ENCODE data around the gene TTC28. TPM values are rescaled to one million over a fixed set of nuclear protein-coding genes. Genes with fewer than 3 reads are reported as not detected.

The TTC28 gene
- total and polyA plus RNA-seq, 2 donors, result 15.9 to 81.9 TPM

DNA sequence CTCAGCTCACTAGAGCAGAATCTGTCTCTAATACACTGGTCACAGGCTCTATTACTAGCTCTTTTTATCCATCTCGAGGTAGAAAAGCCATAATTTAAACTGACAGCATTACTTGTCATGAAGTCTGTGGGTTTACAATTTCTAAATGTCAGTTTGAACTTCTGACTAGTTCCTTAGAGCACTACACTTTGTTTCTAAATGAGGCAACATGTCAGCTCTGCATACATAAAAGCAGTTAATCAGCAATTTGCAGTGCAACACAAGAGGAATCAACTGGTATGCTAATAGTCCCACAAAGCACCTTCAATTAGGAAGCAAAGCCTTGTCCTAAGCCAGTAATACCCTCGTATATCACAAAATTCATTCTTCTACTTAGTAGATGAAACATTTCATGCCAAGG is 321.3 kb downstream of the TTC28 start:
- DNase-seq (ENCODE audit: extremely low spot score), result no peak

DNA sequence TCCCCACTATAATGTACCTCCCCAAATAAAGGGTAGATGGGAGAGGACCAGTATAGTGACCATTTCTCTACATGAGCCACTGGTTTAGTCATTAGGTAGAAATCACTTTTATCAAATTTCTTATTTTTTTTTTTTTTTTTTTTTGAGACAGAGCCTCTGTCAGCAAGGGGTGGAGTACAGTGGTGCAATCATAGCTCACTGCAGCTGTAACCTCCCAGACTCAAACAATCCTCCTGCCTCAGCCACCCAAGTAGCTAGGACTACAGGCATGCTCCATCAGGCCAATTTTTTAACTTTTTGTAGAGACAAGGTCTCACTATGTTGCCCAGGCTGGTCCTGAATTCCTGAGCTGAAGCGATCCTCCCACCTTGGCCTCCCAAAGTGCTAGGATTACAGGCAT is 322.4 kb downstream of the TTC28 start:
- Histone ChIP-seq H3K27ac (ENCODE audit: low read depth) (no peak overlapping the region), H3K4me3 (ENCODE audit: low read depth, low read length) (no peak overlapping the region), H3K36me3 (ENCODE audit: insufficient read depth) (no peaks in the 10 kb centered on the region), H3K4me1 (ENCODE audit: insufficient read depth) (no peaks in the 10 kb centered on the region)
- whole genome bisulfite sequencing, result 98% methylated on average over 1 of the region's 1 CpG
- DNase-seq (ENCODE audit: extremely low spot score), result no peak

More for the DNA sequence above, 321.3 kb downstream of the TTC28 start:
- no peaks in the 10 kb centered on the region for H3K4me1 ChIP-seq (ENCODE audit: insufficient read depth)
- H3K4me3 ChIP-seq (ENCODE audit: low read depth, low read length), result no peak overlapping the region
- 62% methylated on average over 2 of the region's 2 CpGs for WGBS
- no peaks in the 10 kb centered on the region for H3K36me3 ChIP-seq (ENCODE audit: insufficient read depth)
- no peak overlapping the region for H3K27ac ChIP-seq (ENCODE audit: low read depth)

DNA sequence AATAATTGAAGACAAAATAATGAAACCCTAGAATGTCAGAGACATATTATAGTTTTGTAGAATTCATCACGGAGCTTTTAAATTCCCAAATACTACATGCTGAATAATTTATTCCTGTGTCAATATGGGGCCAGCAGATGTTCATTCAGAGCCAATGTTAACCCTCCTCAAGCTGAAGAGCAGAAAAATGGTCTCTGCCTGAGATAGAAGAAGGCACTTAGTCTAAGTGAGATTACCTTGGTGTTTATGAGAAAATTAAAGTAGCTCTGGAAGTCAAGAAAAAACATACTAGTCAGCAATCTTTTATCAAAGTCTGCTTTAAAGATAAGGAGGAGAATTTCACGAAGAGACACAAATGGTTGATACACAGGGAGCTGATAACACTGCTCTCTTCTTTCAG is 328.2 kb downstream of the TTC28 start:
- H3K4me3 ChIP-seq (ENCODE audit: low read depth, low read length), result no peak overlapping the region
- 48% methylated on average over 2 of the region's 2 CpGs for WGBS
- no peak for DNase-seq (ENCODE audit: extremely low spot score)
- H3K4me1 ChIP-seq (ENCODE audit: insufficient read depth), result peaks cover 2% of the 10 kb centered on the region
- no peak overlapping the region for H3K27ac ChIP-seq (ENCODE audit: low read depth)
- no peaks in the 10 kb centered on the region for H3K36me3 ChIP-seq (ENCODE audit: insufficient read depth)

DNA sequence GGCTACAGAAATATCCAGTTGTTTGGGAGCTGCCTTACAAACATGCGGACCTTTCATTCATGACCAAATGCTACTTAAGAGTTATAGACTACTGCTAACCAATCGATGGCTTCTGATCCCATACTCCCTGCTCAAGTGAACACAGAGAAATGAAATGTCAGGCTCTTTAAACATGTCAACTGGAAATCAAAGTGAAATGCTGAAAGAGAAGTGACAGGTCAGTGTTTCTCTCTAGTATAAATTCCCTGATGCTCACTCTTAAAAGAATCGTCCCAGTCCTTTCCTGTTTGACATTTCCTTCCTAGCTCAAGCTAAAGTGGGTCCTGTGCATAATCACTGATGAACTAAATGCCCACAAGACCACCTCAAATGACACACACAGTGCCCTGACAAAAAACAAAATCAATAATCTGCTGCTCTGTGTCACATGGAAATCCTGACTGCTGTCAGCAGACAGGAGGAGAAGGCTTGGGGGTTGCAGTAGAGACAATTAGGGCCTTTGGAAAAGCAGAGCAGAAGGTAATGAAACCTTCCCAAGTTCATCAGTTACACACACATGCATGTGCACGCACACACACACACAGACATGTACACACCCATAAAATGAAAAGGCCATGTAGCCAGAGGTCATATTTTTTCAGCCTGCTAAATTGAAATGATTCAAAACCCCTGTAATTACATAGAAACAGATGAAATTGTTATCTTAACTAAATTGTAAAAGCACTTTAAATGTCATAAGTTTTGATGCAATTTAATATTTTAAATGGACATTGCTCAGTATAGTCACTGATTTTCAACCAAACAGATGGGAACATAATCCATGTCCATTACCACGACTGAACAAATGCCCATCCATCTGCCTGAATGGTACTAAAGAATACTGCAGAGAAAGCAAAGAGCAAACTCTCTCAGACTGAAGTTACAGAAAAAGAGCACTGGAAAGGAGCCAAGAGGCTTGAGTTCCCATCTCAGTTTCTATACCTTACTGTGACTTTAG is 330.7 kb downstream of the TTC28 start:
- 72% methylated on average over 5 of the region's 5 CpGs for WGBS
- Histone ChIP-seq H3K36me3 (ENCODE audit: insufficient read depth) (no peaks in the 10 kb centered on the region), H3K27ac (ENCODE audit: low read depth) (no peak overlapping the region), H3K4me3 (ENCODE audit: low read depth, low read length) (no peak overlapping the region), H3K4me1 (ENCODE audit: insufficient read depth) (peaks cover 2% of the 10 kb centered on the region)
- DNase-seq (ENCODE audit: extremely low spot score), result peak; percentile 29

DNA sequence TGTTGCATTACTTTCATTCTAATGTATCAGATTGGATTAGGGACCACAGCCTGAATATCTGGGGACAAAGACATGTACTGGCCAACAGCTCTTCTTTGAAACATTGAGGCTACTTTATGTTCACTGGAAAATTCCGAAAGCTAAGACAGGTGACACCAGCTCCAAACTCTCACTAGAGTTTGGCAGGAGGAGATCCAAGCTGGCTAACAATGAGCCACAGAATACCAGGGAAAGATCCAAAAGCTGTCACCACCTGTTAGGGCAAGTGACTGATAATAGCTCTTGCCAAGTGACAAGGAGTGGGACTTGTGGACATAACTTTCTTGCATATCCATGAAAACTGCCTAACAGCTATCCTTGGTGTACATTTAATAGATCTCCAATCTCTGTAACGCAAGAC is 333.3 kb downstream of the TTC28 start:
- H3K4me1 ChIP-seq (ENCODE audit: insufficient read depth), result peaks cover 2% of the 10 kb centered on the region
- no peak for DNase-seq (ENCODE audit: extremely low spot score)
- WGBS, result 99% methylated on average over 2 of the region's 2 CpGs
- no peak overlapping the region for H3K4me3 ChIP-seq (ENCODE audit: low read depth, low read length)
- H3K36me3 ChIP-seq (ENCODE audit: insufficient read depth), result no peaks in the 10 kb centered on the region
- no peak overlapping the region for H3K27ac ChIP-seq (ENCODE audit: low read depth)

DNA sequence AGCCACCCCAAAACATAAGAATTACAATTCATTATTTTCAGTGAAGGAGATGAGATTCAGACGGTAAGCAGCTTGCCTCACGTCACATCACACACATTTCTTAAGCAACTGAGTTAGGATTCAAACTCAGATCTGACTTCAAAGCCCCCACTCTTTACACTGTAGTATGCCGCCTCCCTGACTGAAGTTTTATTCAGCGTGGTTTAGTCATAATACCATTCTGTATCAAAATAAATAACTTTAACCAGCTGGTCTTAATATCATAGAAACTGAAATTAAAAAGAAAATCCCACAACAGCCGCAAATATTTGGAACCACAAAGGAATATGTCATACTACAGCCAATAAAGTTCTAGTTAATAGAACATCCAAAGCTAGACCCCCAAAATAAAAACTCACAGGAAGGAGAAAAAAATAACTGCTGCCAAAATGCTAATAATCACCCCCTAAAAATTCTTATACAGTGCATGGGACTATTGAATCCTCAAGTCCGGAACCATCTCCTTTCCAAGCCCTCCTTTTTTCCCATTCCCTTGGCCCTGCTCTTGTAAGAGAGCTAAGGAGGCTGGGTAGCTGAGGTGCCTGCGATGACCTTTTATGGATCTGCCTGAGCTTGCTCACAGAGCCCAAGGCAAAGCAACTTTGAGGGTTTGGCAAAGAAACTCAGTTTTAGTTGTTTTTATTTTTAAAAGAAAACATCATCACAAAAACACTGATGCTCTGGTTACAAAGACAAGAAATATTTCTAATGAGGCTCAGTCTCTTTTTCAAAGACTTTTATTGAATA is 334.5 kb downstream of the TTC28 start:
- 50% methylated on average over 7 of the region's 7 CpGs for WGBS
- no peaks in the 10 kb centered on the region for H3K36me3 ChIP-seq (ENCODE audit: insufficient read depth)
- peaks cover 2% of the 10 kb centered on the region for H3K4me1 ChIP-seq (ENCODE audit: insufficient read depth)
- peak overlapping the region; percentile 47 for H3K27ac ChIP-seq (ENCODE audit: low read depth)
- DNase-seq (ENCODE audit: extremely low spot score), result no peak
- no peak overlapping the region for H3K4me3 ChIP-seq (ENCODE audit: low read depth, low read length)

DNA sequence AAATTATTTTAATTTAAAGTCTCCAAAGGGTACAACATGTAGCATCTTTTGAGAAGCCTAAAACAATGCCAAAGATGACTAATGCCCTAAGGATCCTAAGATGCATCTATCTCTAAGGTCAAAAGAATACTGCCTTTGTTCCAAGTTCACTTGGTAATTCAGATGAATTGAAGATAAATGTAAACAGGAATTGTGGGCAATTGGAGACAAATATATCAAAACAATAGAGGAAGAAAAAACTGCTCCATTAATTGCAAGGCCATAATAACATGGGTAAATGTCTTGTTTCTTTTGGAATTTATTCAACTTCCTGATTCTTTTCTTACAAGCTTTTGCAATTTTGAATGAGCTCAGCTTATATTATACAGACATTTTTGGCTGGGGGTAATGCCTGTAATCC is 338.6 kb downstream of the TTC28 start:
- no peak overlapping the region for H3K27ac ChIP-seq (ENCODE audit: low read depth)
- no peak for DNase-seq (ENCODE audit: extremely low spot score)

DNA sequence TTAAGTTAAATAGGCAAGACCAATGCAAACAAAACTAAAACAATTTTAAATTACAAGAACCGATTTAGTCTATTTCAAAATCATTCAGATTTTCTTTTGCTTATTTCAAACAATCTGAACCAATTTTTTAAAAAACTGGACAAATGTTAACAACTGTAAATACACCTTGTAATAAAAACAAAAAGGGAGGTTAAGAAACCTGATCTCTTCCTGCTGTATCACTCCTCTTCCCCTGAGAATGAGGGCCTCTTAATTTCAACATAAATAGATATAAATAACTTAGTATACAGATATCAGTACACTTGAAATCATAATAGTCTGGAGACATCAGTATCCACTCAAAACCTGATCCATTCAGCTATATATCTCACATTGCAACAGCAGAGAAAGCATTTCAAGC is 346.6 kb downstream of the TTC28 start:
- no peak for DNase-seq (ENCODE audit: extremely low spot score)
- Histone ChIP-seq H3K27ac (ENCODE audit: low read depth) (no peak overlapping the region), H3K36me3 (ENCODE audit: insufficient read depth) (no peaks in the 10 kb centered on the region), H3K4me1 (ENCODE audit: insufficient read depth) (no peaks in the 10 kb centered on the region), H3K4me3 (ENCODE audit: low read depth, low read length) (no peak overlapping the region)
- WGBS, result 58% methylated on average over 1 of the region's 1 CpG

More for the DNA sequence above, 338.6 kb downstream of the TTC28 start:
- no peak overlapping the region for H3K4me3 ChIP-seq (ENCODE audit: low read depth, low read length)
- H3K36me3 ChIP-seq (ENCODE audit: insufficient read depth), result no peaks in the 10 kb centered on the region
- no peaks in the 10 kb centered on the region for H3K4me1 ChIP-seq (ENCODE audit: insufficient read depth)

DNA sequence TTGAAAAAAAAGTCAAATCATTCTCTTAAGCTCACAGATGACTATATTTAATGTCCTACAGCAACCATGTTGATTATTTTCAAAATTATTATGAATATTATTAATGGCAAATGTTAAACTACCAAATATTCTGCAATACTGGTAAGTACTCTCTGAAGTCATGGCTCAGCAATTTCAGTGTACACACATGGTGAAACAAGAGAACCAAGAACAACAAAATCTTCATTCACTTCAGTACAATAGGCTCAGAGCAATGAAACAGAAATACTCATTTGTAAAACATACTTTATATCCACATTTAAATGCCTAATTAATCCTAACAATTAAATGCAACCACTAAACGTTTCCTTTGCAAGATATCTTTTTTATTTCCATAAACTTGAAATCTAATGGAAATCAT is 347.2 kb downstream of the TTC28 start:
- 37% methylated on average over 1 of the region's 1 CpG for WGBS
- no peaks in the 10 kb centered on the region for H3K4me1 ChIP-seq (ENCODE audit: insufficient read depth)
- no peaks in the 10 kb centered on the region for H3K36me3 ChIP-seq (ENCODE audit: insufficient read depth)
- H3K4me3 ChIP-seq (ENCODE audit: low read depth, low read length), result no peak overlapping the region
- no peak for DNase-seq (ENCODE audit: extremely low spot score)
- H3K27ac ChIP-seq (ENCODE audit: low read depth), result no peak overlapping the region

DNA sequence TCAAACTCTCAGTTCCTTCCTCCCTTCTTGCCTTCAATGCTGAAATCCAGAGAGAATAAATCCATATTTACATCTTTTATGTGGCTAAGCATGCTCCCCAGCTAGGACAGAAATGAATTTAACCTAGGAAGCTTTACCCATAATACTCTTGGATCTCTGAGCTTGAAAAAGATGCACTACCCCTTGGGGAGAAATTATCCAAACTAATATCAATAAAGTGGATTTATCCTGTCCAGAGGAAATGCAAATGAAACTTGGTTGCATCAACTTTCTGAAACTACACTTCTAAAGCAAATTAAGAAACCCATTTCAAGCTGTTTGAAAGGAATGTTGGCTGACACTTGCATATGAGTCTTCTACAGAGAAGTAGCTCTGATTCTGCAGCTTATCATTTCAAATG is 347.9 kb downstream of the TTC28 start:
- no peak for DNase-seq (ENCODE audit: extremely low spot score)
- Histone ChIP-seq H3K4me1 (ENCODE audit: insufficient read depth) (no peaks in the 10 kb centered on the region), H3K36me3 (ENCODE audit: insufficient read depth) (no peaks in the 10 kb centered on the region), H3K27ac (ENCODE audit: low read depth) (no peak overlapping the region), H3K4me3 (ENCODE audit: low read depth, low read length) (no peak overlapping the region)

DNA sequence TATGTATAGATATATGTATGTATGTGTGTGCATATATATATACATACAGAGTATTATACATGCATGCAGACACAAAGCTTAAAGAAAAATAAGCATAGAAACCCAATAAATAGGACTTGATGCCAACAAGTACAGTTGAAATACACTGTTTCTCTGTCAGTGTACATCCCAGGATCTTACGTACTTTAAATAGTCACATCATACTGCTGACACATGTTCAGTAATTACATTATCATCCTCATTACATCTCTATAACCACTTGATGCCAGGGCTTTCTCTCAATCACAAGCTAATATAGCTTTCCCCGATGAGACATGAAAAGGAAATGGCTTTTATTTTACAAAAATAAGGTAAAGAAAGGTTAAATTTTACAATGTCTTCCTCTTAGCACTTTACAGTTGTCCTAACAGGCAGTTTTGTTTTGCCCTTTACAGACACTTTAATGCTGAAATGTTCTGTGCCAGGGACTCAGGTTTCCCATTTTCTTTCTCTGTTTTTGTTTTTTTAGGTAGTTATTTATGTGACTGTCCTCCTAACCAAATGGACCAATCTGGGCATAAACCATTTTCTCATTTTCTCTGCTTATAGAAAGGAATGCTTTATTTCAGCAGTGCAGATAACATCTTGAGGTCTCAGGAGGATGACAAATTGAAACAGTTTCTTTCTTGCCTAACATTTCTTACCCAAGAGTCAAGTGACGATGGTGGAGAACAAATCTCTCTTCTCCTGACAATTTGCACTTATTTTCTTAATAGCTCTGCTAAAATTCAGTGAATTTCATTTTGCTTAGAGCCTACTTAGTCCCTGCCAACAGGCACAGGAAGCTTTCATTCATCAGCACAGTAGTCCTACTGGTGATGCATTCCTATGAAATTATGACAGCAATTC is 350.2 kb downstream of the TTC28 start:
- Histone ChIP-seq H3K4me1 (ENCODE audit: insufficient read depth) (no peaks in the 10 kb centered on the region), H3K4me3 (ENCODE audit: low read depth, low read length) (no peak overlapping the region), H3K36me3 (ENCODE audit: insufficient read depth) (no peaks in the 10 kb centered on the region), H3K27ac (ENCODE audit: low read depth) (no peak overlapping the region)
- DNase-seq (ENCODE audit: extremely low spot score), result no peak
- WGBS, result 66% methylated on average over 3 of the region's 3 CpGs

DNA sequence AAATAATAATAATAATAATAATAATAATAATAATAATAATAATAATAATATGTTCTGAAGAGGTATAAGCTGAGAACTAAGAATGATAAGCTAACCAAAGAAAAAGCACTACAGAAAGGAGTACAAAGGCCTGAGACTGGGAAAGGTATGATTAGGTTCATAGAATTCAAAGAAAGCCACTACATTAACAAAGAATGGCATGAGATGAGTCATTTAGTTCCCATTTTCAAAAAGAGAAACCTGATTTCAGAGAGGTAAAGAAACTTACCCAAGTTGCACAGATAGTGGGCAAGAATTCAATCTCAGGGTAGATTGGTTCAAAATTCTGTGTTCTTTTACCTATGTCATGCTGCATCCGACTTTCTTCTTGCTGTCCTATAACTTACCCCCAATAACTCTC is 350.9 kb downstream of the TTC28 start:
- 96% methylated on average over 1 of the region's 1 CpG for WGBS

DNA sequence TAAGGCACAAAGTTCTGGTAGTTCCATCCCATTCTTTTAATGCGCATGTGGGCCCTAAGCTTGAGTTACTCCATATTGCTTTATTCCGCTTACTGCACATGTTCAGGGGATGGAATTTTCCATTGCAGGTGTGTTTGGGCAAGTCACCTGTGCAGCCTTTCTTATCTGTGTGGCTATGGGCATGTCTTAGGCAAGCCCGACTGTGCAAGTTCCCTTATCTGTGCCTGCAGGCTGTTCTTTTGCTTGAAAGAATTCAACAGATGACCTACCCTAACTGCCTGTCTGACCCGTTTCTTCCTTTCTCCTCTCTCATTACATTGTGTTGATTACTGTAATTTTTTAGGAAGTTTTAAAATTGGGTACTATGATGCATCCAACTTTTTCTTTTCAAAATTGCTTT is 363.6 kb downstream of the TTC28 start:
- no peak overlapping the region for H3K27ac ChIP-seq (ENCODE audit: low read depth)
- no peaks in the 10 kb centered on the region for H3K4me1 ChIP-seq (ENCODE audit: insufficient read depth)
- DNase-seq (ENCODE audit: extremely low spot score), result no peak
- no peak overlapping the region for H3K4me3 ChIP-seq (ENCODE audit: low read depth, low read length)
- WGBS, result 96% methylated on average over 4 of the region's 4 CpGs
- no peaks in the 10 kb centered on the region for H3K36me3 ChIP-seq (ENCODE audit: insufficient read depth)

More for the DNA sequence above, 350.9 kb downstream of the TTC28 start:
- DNase-seq (ENCODE audit: extremely low spot score), result no peak
- no peaks in the 10 kb centered on the region for H3K36me3 ChIP-seq (ENCODE audit: insufficient read depth)
- no peak overlapping the region for H3K4me3 ChIP-seq (ENCODE audit: low read depth, low read length)
- H3K27ac ChIP-seq (ENCODE audit: low read depth), result no peak overlapping the region
- no peaks in the 10 kb centered on the region for H3K4me1 ChIP-seq (ENCODE audit: insufficient read depth)
